Mesothelial cell of epicardium (in vitro differentiated cells): ENCODE results near the gene NFKBIA. TPM values are rescaled to one million over a fixed set of nuclear protein-coding genes. Genes with fewer than 3 reads are reported as not detected.
"Not testable (repeated sequence)": the region's sequence is repeated elsewhere in the genome, so short reads cannot be mapped to it uniquely, and the experiment has no call there.

Experiments used
- DNase-seq, 2 experiments: peaks; one replicate each; pipeline ENCODE4 v3.0.0; 2021; ENCODE audit warnings: low spot score in 2 of 2; ENCODE audit not compliant: unreplicated experiment in 2 of 2
- H3K27ac Mint-ChIP-seq: 2 replicates; pipeline ENCODE4 v1.8.0; 2021; ENCODE audit warnings: mixed read lengths
- H3K27me3 Mint-ChIP-seq: 2 replicates; pipeline ENCODE4 v1.8.0; 2021; ENCODE audit warnings: low read depth, mixed read lengths
- H3K36me3 Mint-ChIP-seq: 2 replicates; pipeline ENCODE4 v1.8.0; 2021; ENCODE audit warnings: mixed read lengths
- H3K4me1 Mint-ChIP-seq: 2 replicates; pipeline ENCODE4 v1.8.0; 2021; ENCODE audit warnings: mixed read lengths
- H3K4me3 Mint-ChIP-seq: 2 replicates; pipeline ENCODE4 v1.8.0; 2021; ENCODE audit warnings: mild to moderate bottlenecking, moderate library complexity, mixed read lengths
- H3K9me3 Mint-ChIP-seq: 2 replicates; pipeline ENCODE4 v1.8.0; 2021; ENCODE audit warnings: mixed read lengths
- total RNA-seq: library from RNA; stranded (reverse); gene quantifications from 3 replicates; pipeline ENCODE4 v1.2.1, GENCODE V29; 2021
- TF ChIP-seq, protein P1 (sequence below): fragments of 200-600 bp; sonication (generic); IDR thresholded peaks from one replicate; pipeline ENCODE4 v1.5.0; 2021; ENCODE audit warnings: antibody characterized with exemption; ENCODE audit not compliant: unreplicated experiment

The NFKBIA gene
- total RNA-seq, 1 donor from 2014 or later: 196 TPM

DNA sequence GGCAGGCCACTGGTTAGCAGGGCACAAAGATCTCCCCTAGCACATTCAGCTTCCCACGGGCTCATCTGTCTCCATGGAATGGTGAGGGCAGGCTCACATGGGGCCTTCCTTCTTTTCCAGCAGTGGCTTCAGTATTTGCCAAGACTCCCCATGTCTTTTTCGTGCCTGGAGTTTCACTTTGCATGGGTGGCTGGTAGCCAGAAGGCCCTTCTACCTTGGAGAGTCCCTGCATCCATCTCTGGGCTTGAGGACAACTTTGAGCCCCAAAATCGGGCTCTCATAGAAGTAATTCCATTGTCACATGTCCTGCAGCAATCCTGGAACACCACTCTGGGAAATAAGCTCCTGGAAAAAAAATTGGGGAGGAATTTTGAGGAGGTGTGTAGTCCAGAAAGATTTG is 42.1 kb downstream of the NFKBIA start:
- H3K9me3 Mint-ChIP-seq: no peaks in the 10 kb centered on the region
- no peak overlapping the region for H3K4me3 Mint-ChIP-seq
- peaks cover 12% of the 10 kb centered on the region for H3K4me1 Mint-ChIP-seq
- no peak overlapping the region for H3K27ac Mint-ChIP-seq
- H3K27me3 Mint-ChIP-seq: no peaks in the 10 kb centered on the region
- DNase-seq: no peak
- no peaks in the 10 kb centered on the region for H3K36me3 Mint-ChIP-seq
- TF ChIP-seq, protein P1, sequence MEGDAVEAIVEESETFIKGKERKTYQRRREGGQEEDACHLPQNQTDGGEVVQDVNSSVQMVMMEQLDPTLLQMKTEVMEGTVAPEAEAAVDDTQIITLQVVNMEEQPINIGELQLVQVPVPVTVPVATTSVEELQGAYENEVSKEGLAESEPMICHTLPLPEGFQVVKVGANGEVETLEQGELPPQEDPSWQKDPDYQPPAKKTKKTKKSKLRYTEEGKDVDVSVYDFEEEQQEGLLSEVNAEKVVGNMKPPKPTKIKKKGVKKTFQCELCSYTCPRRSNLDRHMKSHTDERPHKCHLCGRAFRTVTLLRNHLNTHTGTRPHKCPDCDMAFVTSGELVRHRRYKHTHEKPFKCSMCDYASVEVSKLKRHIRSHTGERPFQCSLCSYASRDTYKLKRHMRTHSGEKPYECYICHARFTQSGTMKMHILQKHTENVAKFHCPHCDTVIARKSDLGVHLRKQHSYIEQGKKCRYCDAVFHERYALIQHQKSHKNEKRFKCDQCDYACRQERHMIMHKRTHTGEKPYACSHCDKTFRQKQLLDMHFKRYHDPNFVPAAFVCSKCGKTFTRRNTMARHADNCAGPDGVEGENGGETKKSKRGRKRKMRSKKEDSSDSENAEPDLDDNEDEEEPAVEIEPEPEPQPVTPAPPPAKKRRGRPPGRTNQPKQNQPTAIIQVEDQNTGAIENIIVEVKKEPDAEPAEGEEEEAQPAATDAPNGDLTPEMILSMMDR: no peak

DNA sequence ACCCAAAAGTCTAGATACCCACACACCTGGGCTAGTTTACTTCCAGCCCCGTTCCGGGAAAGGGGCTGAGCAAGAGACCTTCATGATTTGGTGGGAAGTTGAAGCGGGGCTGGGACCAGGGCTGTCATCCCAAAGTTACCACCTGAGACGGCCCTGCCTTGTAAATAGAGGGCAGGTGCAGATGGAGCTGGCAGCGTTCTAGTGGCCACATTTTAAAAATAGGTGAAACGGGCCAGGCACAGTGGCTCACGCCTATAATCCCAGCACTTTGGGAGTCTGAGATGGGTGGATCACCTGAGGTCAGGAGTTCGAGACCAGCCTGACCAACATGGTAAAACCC is 43.4 kb downstream of the NFKBIA start:
- peaks cover 13% of the 10 kb centered on the region for H3K4me1 Mint-ChIP-seq
- no peak for DNase-seq
- no peaks in the 10 kb centered on the region for H3K27me3 Mint-ChIP-seq
- no peak overlapping the region for H3K4me3 Mint-ChIP-seq
- no peaks in the 10 kb centered on the region for H3K9me3 Mint-ChIP-seq
- H3K36me3 Mint-ChIP-seq: no peaks in the 10 kb centered on the region
- no peak overlapping the region for H3K27ac Mint-ChIP-seq
- TF ChIP-seq, protein P1: no peak

DNA sequence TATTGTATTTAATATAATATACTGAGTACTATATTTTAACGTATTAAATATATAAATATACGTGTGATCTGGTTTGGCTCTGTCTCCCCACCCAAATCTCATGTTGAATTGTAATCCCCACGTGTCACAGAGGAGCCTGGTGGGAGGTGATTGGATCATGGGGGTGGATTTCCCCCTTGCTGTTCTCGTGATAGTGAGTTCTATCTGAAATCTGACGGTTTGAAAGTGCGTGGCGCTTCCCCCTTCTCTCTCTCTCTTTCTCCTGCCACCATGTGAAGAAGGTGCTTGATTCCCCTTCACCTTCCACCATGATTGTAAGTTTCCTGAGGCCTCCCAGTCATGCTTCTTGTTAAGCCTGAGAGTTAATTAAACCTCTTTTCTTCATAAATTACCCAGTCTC is 44.9 kb downstream of the NFKBIA start:
- DNase-seq, H3K36me3 Mint-ChIP-seq, H3K4me3 Mint-ChIP-seq: not testable (repeated sequence)

DNA sequence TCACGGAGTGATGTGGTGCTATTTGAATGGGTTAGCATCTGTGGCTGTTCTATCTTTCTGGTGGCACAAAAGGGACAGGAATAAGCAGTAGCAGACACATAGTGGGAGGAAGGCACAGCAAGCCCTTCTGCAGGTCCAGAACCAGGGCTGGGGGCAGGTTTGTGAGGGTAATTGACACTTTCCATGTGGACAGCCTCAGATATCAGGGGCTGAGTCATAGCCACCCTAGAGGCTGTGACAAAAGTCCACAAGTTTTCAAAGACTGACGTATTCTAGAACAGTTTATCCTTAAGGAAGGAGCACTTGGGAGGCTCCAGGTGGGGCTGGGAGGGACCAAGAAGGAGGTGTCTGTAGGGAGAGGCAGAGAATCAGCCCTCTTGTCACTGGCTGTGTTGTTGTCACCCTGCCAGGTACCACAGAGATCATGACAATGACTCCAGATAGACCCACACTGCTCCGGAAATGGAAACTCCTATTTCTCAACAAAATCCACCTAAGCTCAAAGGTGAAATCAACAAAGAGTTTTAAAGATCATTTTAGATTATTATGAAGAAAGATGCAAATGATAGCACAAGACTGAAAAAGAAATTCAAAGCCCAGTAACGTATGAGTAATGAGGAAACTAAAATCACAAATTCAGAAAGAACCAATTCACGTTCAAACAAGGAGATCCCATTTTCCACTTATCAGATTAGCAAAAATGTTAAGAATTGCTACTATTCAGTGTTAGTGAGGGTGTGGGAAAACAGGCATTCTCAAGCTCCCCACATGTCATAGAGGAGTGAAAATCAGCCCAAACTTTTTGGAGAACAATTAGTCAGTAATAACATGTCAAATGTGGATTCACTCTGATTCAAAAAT is 48.3 kb downstream of the NFKBIA start:
- Mint-ChIP-seq H3K27me3 (no peaks in the 10 kb centered on the region), H3K36me3 (no peaks in the 10 kb centered on the region), H3K27ac (peak overlapping the region; percentile 95), H3K4me1 (peaks cover 26% of the 10 kb centered on the region), H3K9me3 (no peaks in the 10 kb centered on the region), H3K4me3 (no peak overlapping the region)
- TF ChIP-seq, protein P1: no peak
- no peak for DNase-seq

More for the DNA sequence above, 44.9 kb downstream of the NFKBIA start:
- H3K27ac Mint-ChIP-seq, H3K27me3 Mint-ChIP-seq, H3K9me3 Mint-ChIP-seq: not testable (repeated sequence)
- peaks cover 12% of the 10 kb centered on the region for H3K4me1 Mint-ChIP-seq

DNA sequence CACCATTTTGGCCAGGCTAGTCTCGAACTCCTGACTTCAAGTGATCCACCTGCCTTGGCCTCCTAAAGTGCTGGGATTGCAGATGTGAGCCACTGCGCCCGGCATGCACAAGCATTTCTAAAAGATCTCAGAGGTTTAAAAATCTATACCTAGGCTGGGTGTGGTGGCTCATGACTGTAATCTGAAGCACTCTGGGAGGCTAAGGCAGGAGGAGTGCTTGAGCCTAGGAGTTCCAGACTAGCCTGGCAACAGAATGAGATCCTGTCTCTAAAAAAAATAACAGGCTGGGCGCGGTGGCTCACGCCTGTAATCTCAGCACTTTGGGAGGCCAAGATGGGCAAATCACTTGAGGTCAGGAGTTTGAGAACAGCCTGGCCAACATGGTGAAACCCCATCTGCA is 49.3 kb downstream of the NFKBIA start:
- peaks cover 26% of the 10 kb centered on the region for H3K4me1 Mint-ChIP-seq
- H3K4me3 Mint-ChIP-seq, DNase-seq, H3K27ac Mint-ChIP-seq, H3K27me3 Mint-ChIP-seq, H3K9me3 Mint-ChIP-seq, H3K36me3 Mint-ChIP-seq: not testable (repeated sequence)

DNA sequence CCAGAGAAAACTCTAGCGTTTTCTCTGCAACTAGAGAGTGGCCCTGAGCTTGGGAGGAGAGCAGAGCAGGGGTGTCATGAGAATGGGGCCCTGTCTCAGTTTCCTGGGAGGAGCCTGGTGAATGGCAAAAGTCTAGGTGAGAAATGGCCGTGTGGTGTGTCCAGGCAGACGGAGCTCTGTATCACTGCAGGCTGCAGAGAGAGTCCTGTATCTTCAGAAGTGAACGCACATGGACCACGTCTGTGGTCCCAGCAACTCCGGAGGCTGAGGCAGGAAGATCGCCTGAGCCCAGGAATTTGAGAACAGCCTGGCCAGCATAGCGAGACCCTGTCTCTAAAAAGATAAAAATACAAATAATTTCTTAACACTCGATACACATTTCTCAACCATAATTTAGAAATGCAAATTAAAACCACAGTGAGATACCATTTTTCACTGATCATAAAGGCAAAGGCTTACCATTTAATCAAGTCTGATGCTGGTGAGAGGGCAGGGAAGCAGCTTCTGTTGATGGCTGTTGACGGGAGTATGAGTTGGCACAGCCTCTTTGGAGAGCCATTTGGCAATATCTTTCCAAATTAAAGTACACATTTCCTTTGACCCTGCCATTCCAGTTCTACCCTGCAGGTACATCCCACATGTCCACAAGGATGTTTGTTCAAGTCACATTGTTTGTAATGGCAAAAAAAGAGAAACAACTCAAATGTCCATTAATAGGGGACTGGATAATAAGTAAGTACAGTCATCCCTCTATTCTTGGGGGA is 51.0 kb downstream of the NFKBIA start:
- Mint-ChIP-seq H3K36me3 (no peaks in the 10 kb centered on the region), H3K27ac (peak overlapping the region; percentile 10), H3K27me3 (no peaks in the 10 kb centered on the region), H3K4me1 (peaks cover 26% of the 10 kb centered on the region), H3K9me3 (no peaks in the 10 kb centered on the region), H3K4me3 (no peak overlapping the region)
- DNase-seq: no peak
- TF ChIP-seq, protein P1: no peak
